GM21825 (cell line): ENCODE data around the gene CELF4.

ENCODE experiments used
- ATAC-seq: cut with Tn5 transposase; IDR thresholded peaks from one replicate; pipeline ENCODE4 v1.9.1; 2021; ENCODE audit warnings: mild to moderate bottlenecking, moderate library complexity; ENCODE audit not compliant: unreplicated experiment

Gene CELF4

DNA sequence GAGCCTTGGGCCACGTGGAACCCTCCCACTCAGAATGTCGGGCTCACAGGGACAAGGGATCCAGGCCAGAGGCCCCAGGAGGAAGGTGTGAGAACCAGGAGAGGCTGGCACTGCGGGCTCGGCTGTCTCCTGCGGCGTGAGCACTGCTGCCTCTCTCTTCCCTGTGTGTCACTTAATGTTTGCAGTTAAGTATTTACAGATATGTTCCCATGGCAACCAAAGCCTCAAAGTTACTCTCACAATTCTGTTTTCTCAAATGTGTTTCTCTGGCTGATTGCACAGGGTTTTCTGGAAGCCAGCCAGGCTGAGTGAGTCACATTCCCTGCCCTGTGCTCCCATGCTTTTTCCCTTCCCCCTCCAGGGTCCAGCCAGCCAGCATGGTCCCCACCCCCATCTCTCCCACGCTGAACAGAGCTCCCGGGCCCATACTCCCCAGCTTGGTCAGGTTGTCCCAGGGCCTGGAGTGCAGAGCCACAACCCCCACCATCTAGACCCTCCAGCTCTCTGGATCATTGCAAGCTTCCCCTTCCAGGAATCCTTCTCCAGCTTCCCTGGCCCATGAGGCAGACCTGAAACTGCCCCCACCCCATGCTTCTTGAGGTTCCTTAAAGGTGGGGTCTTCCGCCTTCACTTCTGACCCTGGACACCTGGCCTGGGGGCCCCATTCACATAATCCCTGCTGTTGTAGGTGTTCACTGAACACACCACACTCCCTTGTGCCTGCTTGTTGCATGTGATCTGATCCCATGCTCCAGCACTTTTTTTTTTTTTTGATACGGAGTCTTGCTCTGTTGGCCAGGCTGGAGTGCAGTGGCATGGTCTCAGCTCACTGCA lies 265.9 kb downstream of the CELF4 start:
- ATAC-seq, result no peak

DNA sequence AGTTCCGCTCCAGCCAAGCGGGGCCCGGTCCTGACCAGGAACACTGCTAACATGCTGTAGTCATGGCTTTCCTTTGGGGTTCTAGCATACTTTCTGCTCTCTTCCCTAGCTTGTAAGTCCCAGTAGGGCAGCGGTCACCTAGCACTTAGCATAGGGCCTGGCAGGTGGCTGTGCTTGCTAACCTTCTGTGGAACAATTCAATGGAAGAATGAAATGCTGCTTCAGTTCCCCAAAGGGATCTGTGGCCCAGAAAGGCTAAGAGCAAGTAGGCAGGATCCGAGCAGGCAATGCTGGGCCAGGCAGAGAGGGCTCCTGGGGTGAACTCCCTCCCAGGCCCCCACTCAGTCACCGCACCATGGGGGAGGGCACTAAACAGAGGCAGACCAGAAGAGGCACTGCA lies 266.8 kb downstream of the CELF4 start:
- no peak for ATAC-seq

DNA sequence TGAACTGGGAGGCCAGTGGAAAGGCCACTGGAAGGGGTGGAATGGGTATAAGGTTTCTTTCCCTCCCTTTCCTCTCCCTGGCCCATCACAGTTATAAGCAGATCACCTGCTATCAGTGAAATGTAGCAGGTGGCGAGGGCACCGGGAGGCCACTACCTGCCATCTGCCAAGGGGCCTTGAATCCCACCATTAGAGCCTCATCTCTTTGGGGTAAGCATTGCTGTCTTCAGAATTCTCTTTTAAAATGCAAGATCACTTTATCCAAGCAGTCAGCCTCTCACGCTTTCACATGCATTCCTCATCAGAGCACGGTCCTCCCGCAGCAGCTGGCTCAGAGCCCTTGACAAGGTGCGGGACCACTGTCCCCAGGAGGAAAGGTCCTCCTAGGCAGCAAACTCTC lies 268.5 kb downstream of the CELF4 start:
- ATAC-seq, result no peak

DNA sequence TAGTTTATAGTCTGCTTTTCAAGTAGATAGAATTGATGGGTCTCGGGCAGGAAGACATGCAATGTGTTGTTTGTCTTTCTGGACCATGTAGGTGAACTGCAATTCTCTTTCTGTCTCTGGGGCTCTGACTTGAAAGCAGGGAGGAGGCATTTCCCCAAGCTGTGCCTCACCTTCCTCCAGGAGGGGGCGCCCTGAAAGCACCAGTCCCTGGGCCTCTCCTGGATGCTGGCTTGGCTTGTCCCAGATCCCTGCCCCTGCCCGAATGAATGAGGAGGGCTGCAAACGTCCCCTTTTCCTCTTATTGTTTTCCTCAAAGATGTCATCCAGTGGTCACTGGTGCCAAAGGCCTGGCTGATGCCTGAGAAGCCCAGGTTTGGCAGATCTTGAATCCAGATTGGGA lies 270.6 kb downstream of the CELF4 start:
- ATAC-seq, result no peak

DNA sequence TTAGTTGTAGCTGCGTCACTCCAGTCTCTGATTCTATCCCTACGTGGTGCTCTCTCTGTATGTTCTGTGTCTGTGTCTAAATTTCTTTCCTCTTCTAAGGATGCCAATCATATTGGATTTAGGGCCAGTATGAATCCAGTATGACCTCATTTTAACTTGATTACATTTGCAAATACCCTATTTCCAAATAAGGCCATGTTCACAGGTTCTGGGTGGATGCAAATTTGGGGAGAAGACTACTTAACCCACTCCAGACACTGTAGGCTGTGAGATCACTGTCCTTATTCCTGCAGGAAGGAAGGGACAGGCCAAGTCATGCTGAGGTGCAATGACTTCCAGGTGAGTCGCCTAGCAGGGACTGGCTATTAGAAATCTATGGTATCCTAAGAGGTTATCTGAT lies 272.2 kb downstream of the CELF4 start:
- no peak for ATAC-seq

DNA sequence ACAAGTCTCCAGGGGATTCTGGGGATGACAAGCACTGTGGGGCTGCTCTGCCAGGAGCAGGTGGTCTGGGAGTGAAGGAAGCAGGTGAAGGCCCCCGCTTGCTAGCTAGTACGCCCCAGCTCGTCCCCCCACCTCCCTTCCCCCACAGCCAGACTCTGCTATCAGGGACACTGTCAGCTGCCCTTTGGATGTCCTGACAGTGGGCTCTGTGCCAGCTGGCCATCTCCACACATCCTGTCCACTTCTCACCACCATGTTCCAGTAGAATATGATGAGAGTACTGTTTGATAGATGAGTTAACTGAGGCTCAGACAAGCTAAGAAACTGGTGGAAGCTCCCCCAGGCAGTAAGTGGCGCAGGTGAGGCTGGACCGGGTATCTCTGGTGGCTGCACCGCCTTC lies 276.2 kb downstream of the CELF4 start:
- ATAC-seq, result no peak

DNA sequence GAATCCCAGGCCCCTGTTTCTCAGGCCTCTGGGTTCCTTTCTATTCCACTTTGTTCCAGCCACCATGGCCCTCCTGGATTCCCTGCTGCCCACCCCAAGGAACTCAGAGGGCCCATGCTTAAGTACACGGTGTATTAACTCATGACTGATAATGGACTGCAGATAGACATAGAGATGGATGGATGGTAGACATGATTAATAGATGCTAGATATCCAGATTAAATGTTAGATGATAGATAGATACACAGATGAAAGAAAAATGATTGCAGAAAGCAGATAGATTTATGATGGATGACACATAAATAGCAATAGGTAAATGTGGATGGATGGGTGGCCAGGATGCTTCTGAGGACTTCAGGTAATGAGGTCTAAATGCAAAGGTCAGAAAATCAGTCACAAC lies 278.0 kb downstream of the CELF4 start:
- no peak for ATAC-seq

DNA sequence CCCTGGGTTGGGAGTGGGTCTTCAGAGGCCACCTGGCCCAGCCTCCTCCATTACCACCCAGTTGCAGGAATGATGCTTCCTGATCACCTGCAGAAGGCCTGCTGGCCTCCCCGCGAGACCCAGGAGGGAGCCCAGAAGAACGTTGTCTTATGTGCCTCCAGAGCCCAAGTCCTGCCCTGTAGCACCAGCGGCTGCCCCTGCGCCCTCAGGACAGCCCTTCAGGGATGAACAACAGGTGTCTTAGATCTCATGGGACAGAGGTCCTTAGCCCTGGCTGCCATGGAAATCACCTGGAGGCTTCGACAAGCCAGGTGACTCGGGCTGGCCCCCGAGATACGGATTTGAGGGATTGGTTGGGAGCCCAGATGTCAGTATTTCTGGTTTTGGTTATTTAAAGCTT lies 278.8 kb downstream of the CELF4 start:
- no peak for ATAC-seq

DNA sequence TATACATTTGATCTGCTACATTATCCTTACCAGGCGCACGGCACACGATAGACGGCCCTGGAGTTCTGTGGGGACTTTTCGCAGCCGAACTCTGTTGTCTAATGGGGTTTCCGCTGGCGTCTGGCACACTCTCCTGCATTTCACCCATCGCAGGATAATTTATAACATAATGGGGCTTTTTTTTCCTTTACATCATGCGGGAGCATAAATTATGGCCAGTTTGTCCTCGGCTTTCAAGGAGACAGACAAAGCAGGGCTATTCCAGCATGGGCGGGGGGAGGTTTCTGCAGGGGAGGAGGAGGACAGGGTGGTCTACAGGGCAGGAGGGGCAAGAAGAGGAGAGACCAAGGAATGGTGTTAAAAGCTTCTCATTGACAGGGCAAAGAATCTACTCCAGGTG lies 279.8 kb downstream of the CELF4 start:
- no peak for ATAC-seq

DNA sequence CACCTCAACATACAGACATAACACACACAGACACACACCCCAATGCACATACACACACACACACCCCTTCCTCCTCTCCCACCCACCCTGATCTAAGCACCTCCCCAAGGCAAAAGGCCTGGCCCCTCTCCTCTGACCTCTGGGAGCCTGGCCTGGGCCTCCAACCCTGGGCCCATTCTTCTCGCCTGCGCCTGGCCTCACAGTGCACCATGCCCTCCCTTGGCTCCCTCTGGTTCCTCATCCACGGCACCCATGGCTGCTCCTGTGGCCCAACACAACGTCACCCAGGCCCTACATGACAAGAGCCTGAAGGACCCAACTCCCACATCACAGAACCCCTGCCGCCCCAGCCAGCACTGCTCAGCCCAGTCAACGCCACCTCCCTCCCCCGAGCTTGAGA lies 281.3 kb downstream of the CELF4 start:
- ATAC-seq, result no peak

DNA sequence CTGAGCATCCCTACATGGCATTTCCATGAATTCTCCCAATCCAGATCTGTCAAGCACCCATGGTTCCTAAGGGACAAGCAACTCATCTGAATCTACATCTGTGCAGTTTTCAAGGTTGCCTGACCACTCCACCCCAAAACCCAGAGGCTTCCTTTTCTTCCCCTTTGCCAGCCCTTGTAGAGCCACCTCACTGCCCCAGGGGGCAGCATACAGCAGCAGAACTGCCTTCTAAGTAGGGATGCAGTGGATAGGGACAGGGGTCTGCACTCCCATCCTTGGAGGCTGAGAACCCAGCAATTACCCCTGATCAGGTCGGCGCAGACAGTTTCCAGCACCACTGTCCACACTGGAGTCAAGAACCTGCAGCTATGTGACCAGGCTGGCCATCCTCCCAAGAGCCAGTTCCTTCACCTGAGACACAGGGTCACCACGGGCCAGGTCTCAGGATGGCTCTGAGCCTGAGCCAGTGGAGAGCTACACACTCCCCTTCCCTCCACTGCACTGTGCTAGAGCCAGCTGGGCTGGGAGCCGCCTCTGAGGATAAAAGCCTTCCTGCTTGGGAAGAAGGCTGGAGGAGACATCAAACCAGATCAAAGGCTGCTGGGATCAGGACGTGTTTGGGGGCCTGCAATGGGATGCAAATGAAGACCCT lies 283.1 kb downstream of the CELF4 start:
- no peak for ATAC-seq

DNA sequence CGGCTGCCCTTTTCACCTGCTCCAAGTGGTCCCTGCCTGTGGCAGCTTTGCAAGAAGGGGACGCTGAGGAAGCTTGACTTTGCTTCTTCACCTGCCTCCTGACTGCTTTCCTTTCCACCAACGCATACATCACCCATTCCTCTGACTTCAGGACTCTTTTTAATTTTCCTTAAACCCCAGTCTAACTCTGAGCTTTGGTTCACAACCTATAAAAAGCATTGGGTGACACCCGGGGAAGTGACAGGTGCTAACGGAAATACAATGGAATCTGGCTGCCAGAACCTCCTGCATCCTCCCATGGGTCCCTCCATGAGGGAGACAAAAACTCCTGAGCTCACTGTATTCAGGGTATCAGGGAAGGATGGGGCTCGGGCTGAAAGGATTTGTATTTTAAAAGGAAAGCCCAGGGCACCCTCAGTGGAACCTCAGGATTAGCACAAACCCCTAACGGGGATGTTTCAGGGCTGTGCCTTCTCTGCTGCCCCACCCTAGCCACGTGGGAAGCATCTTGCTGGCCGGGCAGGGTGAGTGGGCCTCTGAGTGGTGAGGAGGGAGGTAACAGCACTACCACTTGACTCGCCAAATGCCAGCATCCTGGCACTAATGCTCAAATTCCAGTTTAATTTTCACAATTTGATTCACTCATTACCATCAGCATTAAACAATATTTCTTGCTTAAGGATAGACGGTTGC lies 284.8 kb downstream of the CELF4 start:
- ATAC-seq, result no peak

DNA sequence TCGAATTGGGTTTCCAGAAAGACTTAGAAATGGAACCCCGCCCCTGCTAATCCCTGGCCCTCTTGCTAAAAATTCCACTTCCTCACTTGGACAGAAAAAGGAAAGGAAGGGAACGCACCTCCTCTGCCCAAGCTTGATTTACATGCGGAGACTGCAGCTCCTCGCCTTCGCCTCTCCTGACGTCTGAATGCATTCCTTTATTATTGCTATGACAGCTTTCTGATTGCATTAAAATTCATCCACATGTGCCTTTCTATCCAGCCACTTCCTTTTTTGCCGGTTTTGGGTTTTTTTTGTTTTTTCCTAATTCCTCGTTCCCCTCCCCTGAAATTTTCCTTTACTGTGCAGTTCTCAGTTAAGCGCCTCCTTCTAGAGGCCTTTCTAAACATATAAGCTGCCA lies 287.8 kb downstream of the CELF4 start:
- ATAC-seq, result no peak

DNA sequence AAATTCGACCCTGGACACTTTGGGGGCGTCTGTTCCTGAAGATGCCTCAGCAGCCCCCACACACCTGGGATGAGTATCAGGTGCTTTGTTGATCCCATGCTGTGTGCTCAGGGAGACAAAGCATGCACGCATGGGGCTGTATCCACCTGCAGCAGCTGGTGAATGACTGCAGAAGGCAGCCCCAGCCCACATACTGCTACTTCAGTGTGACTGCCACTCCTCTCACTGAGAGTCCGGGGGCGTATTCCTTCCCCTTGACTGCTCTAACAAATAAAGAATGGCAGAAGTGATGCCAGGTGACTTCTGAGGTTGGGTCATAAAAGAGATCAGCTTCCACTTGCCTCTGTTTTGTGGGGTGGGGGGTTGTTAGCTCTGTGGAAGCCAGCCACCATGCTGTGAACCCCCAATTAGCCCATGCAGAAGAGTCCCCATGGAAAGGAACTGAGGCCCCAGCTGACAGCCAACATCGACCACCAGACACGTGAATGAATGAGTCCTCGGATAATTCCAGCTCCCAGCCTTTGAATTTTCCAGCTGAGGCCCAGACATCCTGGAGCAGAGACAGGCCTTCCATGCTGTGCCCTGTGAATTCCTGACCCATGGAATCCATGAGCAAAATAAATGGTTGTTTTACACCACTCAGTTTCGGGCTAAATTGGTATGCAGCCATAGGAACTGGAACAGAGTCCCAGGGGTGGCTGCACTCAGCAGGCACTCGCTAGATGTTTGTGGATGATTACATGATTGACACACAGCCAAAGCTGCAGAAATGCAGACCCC lies 289.3 kb downstream of the CELF4 start:
- no peak for ATAC-seq

DNA sequence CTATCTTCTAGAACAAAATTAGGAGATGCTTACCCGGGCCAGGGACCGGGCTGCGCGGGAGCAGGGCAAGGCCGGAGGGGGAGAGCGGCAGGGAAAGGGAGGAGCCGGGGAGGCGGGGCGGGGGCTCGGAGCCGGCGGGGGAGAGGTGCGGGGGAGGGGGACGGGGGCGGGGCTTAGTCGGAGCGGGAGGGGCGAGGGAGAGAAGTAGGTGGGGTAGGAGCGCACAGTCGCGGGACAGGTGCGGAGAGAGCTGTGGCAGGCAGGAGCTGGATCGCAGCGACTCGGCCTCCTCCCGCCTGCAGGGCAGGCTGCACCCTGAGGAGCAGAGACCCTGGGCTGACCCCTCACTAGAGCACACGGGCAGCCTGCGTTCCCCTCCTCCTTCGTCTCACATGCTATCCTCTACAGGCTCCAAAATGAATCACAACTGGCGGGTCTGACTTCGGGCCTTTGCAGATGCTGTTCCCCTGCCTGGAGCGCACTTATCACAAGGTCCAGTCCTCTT lies 290.3 kb downstream of the CELF4 start:
- ATAC-seq, result no peak

DNA sequence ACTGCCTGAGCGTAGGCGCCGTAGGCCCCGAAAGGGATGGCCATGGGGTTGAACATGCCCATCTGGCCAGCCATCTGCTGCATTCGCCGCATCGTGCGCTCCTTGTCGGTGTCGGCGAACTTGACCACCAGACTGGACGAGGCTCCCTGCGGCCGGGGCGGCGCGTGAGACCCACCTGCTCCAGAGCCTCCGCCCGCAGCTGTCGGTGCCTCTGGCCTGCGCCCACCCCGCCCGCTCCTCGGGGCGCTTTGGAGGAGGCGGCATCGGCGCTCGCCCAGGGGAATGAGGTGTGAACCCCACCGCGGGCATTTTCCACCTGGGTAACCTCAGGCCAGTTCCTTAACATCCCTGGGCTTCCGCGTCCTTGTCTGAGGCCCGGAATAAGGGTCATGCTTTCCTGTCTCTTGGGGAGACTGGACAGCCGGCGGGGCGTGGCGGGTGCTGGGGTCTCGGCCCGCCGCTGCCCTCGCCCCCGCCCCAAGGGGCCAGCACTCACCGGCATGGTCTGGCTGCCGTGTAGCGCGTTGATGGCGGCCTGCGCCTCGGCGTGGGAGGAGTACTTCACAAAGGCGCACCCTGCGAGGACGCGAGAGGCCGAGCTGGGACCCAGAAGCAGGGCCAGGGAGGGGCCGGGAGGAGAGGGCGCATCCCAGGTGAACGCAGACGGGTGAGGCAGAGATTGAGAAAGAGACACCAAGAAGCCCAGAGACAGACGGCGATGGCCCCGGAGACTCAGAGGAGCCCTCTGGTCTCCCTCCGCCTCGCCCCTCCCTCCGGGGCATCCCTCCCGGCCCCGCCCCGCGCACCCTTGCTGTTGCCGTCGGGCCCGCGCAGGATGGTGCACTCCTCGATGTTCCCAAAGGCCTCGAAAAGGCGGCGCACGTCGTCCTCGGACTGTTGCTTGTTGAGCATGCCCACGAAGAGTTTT lies 291.0 kb downstream of the CELF4 start:
- ATAC-seq, result no peak

DNA sequence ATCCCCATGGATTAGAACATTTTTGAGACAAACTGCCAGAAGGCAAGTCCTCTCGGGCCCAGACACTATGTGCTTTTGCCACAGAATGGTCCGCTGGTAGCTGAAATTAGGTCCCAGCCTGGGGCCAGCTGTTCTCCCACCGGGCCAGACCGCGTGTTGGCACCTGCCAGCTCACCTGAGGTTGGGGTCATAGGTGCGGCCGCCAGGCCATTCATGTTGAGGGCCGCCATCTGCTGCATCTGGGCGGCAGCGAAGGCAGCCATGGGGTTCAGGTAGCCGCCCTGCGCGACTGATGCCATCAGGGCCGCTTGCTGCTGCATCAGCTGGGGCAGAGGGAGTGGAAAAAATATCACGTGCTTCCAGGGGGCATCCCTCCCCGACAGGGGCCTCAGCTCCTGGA lies 292.8 kb downstream of the CELF4 start:
- no peak for ATAC-seq

DNA sequence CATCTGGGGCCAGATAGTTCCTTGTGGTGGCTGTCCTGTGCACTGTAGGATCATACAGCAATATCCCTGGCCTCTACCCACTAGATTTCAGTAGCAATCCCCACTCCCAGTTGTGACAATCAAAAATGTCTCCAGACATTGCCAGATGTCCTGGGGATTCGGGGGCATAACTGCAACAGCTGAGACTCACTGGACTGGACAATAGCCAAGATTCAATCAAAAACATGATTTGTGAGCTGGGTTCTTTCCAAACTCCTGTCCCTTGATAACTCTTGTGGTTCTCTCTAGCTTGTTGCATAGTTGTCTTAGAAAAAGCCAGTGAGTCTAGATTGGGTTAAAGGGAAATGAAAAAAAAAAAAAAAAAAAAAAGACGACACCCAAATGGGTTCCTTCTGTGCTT lies 293.4 kb downstream of the CELF4 start:
- no peak for ATAC-seq

DNA sequence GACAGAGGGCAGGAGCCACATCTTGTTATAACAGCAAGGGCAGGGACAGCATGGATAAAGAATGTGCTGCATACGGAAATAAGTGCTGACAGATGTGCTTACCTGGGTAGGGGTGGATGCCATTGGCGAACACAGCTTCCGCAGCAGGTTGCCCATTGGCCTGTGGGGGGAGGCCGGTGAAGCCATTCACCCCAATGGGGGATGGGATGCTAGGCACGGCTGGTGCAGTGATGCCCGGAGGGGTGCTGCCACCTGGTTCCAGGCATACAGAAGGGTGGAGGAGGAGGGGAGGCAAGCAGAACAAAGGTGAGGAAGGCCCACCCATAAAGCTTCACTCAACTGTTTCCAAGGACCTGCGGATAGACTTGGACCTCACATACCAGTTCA lies 294.9 kb downstream of the CELF4 start:
- ATAC-seq, result no peak

DNA sequence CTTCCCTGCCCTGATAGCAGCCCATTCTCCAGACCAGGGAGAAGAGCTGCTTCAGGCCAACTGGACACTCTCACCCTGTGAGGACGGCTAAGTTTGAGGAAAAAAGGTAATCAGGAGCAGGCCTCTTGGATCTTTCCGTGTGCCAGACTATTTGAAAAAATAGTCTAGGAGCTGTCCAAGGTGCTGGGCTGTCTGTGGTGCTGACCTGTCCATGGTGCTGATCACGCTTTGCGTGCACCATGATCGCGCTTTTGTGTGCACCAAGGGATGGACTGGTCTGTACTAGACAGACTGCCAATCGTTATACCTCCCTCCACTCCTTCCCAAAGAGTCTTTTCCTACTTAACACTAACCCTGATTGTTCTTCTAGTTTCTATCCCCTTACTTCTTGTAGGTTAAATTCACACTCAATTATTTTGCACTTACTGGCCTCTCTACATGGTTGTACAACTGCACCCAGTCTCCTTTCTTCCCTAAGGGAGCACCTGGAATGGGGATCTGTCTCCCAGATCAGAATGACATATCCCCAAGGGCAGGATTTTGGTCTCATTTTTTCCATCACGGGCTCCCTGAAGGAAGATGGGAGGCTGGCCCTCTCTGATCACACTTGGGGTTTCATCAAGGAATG lies 295.4 kb downstream of the CELF4 start:
- ATAC-seq, result no peak
